HEK293 (cell line): Measurements from ENCODE around the gene LRPPRC.

Source experiments
- CTCF ChIA-PET: fragments of 350-600 bp; formaldehyde crosslinking; extraction: SDS; loops from one replicate; lab custom pipeline; 2021; ENCODE audit warnings: antibody characterized with exemption; lab: Yijun Ruan, JAX
- POLR2A ChIA-PET: fragments of 300-600 bp; formaldehyde crosslinking; extraction: SDS; loops from one replicate; lab custom pipeline; 2020; ENCODE audit warnings: antibody characterized with exemption, inconsistent platforms; lab: Yijun Ruan, JAX
- H3K27ac ChIP-seq: fragments of 200-500 bp; sonication (Bioruptor generic); 2 replicates; pipeline ENCODE4 v1.5.1; 2014; ENCODE audit warnings: low read depth, low read length, control low read depth, inconsistent platforms; ENCODE audit errors: extremely low read depth
- H3K36me3 ChIP-seq, 2 experiments: fragments of 200-500 bp in 1 of 2; sonication (Bioruptor generic) in 1 of 2; 1 replicate in 1 of 2; 2 replicates in 1 of 2; pipeline ENCODE4 v1.5.1; 2014 to 2017; ENCODE audit warnings: inconsistent platforms in 2 of 2, low read length in 2 of 2; ENCODE audit not compliant: control insufficient read depth in 2 of 2, insufficient read depth in 1 of 2
- H3K4me1 ChIP-seq: fragments of 200-500 bp; sonication (Bioruptor generic); 2 replicates; pipeline ENCODE4 v1.5.1; 2014; ENCODE audit warnings: mild to moderate bottlenecking, low read length, inconsistent platforms; ENCODE audit not compliant: control insufficient read depth, insufficient read depth
- H3K4me3 ChIP-seq: 2 replicates; pipeline ENCODE4 v1.5.1; 2011; ENCODE audit warnings: low read depth, mild to moderate bottlenecking, control low read depth, low read length, moderate library complexity
- H3K9me3 ChIP-seq: fragments of 200-500 bp; sonication (Bioruptor generic); 2 replicates; pipeline ENCODE4 v1.5.1; 2014; ENCODE audit warnings: low read depth, low read length, inconsistent platforms; ENCODE audit not compliant: control insufficient read depth, insufficient read depth
- KLF17 ChIP-seq: fragments of 450-650 bp; formaldehyde crosslinking; IDR thresholded peaks from 2 replicates; pipeline ENCODE4 v1.5.1; 2016; ENCODE audit warnings: missing biosample characterization, missing genetic modification characterization
- MZF1 ChIP-seq: fragments of 450-650 bp; formaldehyde crosslinking; IDR thresholded peaks from 2 replicates; pipeline ENCODE4 v1.5.1; 2017; ENCODE audit warnings: missing biosample characterization, missing genetic modification characterization, borderline replicate concordance
- PRDM6 ChIP-seq: fragments of 450-650 bp; formaldehyde crosslinking; IDR thresholded peaks from 2 replicates; pipeline ENCODE4 v1.5.1; 2017; ENCODE audit warnings: missing biosample characterization, missing genetic modification characterization
- WT1 ChIP-seq: fragments of 450-650 bp; formaldehyde crosslinking; IDR thresholded peaks from 2 replicates; pipeline ENCODE4 v1.5.1; 2016; ENCODE audit warnings: missing biosample characterization, missing genetic modification characterization
- ZBTB17 ChIP-seq: fragments of 450-650 bp; formaldehyde crosslinking; IDR thresholded peaks from 2 replicates; pipeline ENCODE4 v1.5.1; 2016; ENCODE audit warnings: missing biosample characterization, missing genetic modification characterization
- ZBTB6 ChIP-seq: fragments of 450-650 bp; formaldehyde crosslinking; IDR thresholded peaks from 2 replicates; pipeline ENCODE4 v1.5.1; 2017; ENCODE audit warnings: missing biosample characterization, missing genetic modification characterization
- ZNF132 ChIP-seq: fragments of 450-650 bp; formaldehyde crosslinking; IDR thresholded peaks from 2 replicates; pipeline ENCODE4 v1.5.1; 2017; ENCODE audit warnings: missing biosample characterization, missing genetic modification characterization, borderline replicate concordance
- ZNF148 ChIP-seq: fragments of 450-650 bp; formaldehyde crosslinking; IDR thresholded peaks from 2 replicates; pipeline ENCODE4 v1.5.0; 2017; ENCODE audit warnings: missing biosample characterization, missing genetic modification characterization, borderline replicate concordance
- ZNF202 ChIP-seq: fragments of 450-650 bp; formaldehyde crosslinking; IDR thresholded peaks from 2 replicates; pipeline ENCODE4 v1.5.1; 2016; ENCODE audit warnings: missing biosample characterization, missing genetic modification characterization, borderline replicate concordance
- ZNF221 ChIP-seq: fragments of 450-650 bp; formaldehyde crosslinking; IDR thresholded peaks from 2 replicates; pipeline ENCODE4 v1.5.1; 2017; ENCODE audit warnings: missing biosample characterization, missing genetic modification characterization, borderline replicate concordance
- ZNF23 ChIP-seq: fragments of 450-650 bp; formaldehyde crosslinking; IDR thresholded peaks from 2 replicates; pipeline ENCODE4 v1.5.1; 2016; ENCODE audit warnings: missing biosample characterization, missing genetic modification characterization, borderline replicate concordance
- ZNF239 ChIP-seq: fragments of 450-650 bp; formaldehyde crosslinking; IDR thresholded peaks from 2 replicates; pipeline ENCODE4 v1.5.1; 2016; ENCODE audit warnings: missing biosample characterization, missing genetic modification characterization
- ZNF350 ChIP-seq: fragments of 450-650 bp; formaldehyde crosslinking; IDR thresholded peaks from 2 replicates; pipeline ENCODE4 v1.5.0; 2017; ENCODE audit warnings: missing biosample characterization, mild to moderate bottlenecking, missing genetic modification characterization
- ZNF394 ChIP-seq: fragments of 450-650 bp; formaldehyde crosslinking; IDR thresholded peaks from 2 replicates; pipeline ENCODE4 v1.5.1; 2016; ENCODE audit warnings: missing biosample characterization, missing genetic modification characterization, mild to moderate bottlenecking, moderate library complexity, borderline replicate concordance
- ZNF473 ChIP-seq: fragments of 450-650 bp; formaldehyde crosslinking; IDR thresholded peaks from 2 replicates; pipeline ENCODE4 v1.5.1; 2017; ENCODE audit warnings: missing biosample characterization, missing genetic modification characterization
- ZNF501 ChIP-seq: fragments of 450-650 bp; formaldehyde crosslinking; IDR thresholded peaks from 2 replicates; pipeline ENCODE4 v1.5.1; 2016; ENCODE audit warnings: missing biosample characterization, missing genetic modification characterization
- ZNF521 ChIP-seq: fragments of 450-650 bp; formaldehyde crosslinking; IDR thresholded peaks from 2 replicates; pipeline ENCODE4 v1.5.1; 2017; ENCODE audit warnings: missing biosample characterization, mild to moderate bottlenecking, missing genetic modification characterization
- ZNF549 ChIP-seq: fragments of 450-650 bp; IDR thresholded peaks from 2 replicates; pipeline ENCODE4 v1.5.1; 2018; ENCODE audit warnings: missing biosample characterization, missing genetic modification characterization, mild to moderate bottlenecking, inconsistent platforms, moderate library complexity
- ZNF555 ChIP-seq: fragments of 450-650 bp; formaldehyde crosslinking; conservative IDR thresholded peaks from 2 replicates; pipeline ENCODE4 v1.5.1; 2017; ENCODE audit warnings: missing biosample characterization, mild to moderate bottlenecking, missing genetic modification characterization, inconsistent platforms
- ZNF580 ChIP-seq: fragments of 450-650 bp; formaldehyde crosslinking; IDR thresholded peaks from 2 replicates; pipeline ENCODE4 v1.5.1; 2016; ENCODE audit warnings: missing biosample characterization, missing genetic modification characterization
- ZNF658 ChIP-seq: fragments of 450-650 bp; formaldehyde crosslinking; IDR thresholded peaks from 2 replicates; pipeline ENCODE4; 2016; ENCODE audit warnings: missing biosample characterization, missing genetic modification characterization
- ZNF660 ChIP-seq: fragments of 450-650 bp; IDR thresholded peaks from 2 replicates; pipeline ENCODE4 v1.5.1; 2018; ENCODE audit warnings: missing biosample characterization, mild to moderate bottlenecking, missing genetic modification characterization
- ZNF768 ChIP-seq: fragments of 450-650 bp; formaldehyde crosslinking; IDR thresholded peaks from 2 replicates; pipeline ENCODE4 v1.5.1; 2018; ENCODE audit warnings: missing biosample characterization, mild to moderate bottlenecking, missing genetic modification characterization
- ZNF830 ChIP-seq: fragments of 450-650 bp; IDR thresholded peaks from 2 replicates; pipeline ENCODE4 v1.5.0; 2018; ENCODE audit warnings: missing biosample characterization, missing genetic modification characterization, low read depth, mild to moderate bottlenecking, moderate library complexity
- ZNF837 ChIP-seq: fragments of 450-650 bp; formaldehyde crosslinking; IDR thresholded peaks from 2 replicates; pipeline ENCODE4 v1.5.1; 2016; ENCODE audit warnings: missing biosample characterization, missing genetic modification characterization
- ZSCAN23 ChIP-seq: fragments of 450-650 bp; formaldehyde crosslinking; IDR thresholded peaks from 2 replicates; pipeline ENCODE4 v1.5.1; 2016; ENCODE audit warnings: missing biosample characterization, missing genetic modification characterization

LRPPRC gene

DNA sequence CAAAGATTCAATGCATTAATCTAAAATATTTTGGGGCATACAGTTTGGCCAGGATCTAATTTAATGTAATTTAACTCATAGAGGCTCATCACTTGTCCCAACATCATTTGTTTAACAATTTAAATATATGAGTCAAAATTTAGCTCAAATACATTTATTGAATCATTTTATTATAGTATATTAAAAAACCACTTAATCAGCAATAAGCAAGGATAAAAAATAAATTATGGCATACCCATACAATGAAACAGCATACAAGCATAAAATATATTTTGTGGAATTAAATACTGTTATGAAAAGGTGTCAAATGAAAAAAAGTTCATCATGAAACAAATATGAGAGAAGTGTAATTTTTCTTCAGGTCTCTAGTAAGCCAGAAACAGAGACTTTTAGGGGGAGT, 34.9 kb downstream of the LRPPRC start:
- CTCF ChIA-PET, result no interaction called here
- POLR2A ChIA-PET, result no interaction called here
- Histone ChIP-seq H3K36me3 (peaks cover 71 to 91% of the 10 kb centered on the region in 2 experiments), H3K4me1 (no peaks in the 10 kb centered on the region), H3K27ac (no peak overlapping the region), H3K9me3 (no peaks in the 10 kb centered on the region), H3K4me3 (no peak overlapping the region)
- TF ChIP-seq ZNF768 (tag by site-specific recombination), result no peak
- no peak for TF ChIP-seq ZNF23 (tag by site-specific recombination)
- no peak for TF ChIP-seq ZNF148
- TF ChIP-seq ZNF132 (tag by site-specific recombination), result no peak
- TF ChIP-seq ZNF580, result no peak
- TF ChIP-seq ZNF239, result no peak
- TF ChIP-seq KLF17, result no peak
- TF ChIP-seq ZNF501 (tag by site-specific recombination), result no peak

DNA sequence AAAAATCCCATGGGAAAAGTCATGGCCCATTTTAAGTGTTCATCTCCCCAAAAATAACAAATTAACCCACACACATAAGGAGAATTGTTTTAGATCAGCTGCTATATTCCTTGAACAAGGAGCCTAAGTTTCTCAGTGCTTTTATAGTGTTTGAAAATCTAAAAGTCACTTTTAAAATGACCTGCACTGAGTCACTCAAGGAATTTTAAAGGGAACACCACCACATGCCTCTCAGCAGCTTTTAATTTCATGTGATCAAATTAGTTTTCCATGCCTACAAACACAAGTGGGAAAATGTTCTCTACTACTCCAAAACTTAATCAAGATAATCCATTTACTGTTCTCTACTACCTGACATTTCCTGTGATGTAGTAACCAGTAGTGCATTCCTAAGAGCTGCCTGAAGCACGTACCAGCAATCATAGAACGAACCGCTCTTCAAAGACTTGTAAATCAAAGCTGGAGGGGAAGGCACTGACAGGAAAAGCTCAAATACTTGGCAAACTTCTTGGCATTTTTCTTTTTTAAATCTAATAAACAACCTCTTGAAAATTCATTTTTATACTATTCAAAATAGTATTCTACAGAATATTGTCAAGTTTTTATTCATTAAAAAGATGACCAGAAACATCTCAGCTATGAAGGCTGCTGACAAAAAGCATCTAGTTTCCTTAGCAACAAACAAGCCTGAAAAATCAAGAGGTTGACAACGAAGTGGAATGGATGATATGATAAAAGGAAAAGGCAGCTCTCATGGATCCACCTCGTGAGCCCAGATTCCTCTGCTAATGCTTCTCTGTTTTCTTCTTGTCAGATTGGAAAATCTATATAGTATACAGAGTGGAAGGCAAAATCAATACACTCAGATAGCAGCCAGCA, 37.2 kb downstream of the LRPPRC start:
- Histone ChIP-seq H3K36me3 (peaks cover 75 to 97% of the 10 kb centered on the region in 2 experiments), H3K27ac (no peak overlapping the region), H3K4me1 (no peaks in the 10 kb centered on the region), H3K9me3 (no peaks in the 10 kb centered on the region), H3K4me3 (no peak overlapping the region)
- TF ChIP-seq ZSCAN23, result no peak
- no peak for TF ChIP-seq ZNF837 (tag by site-specific recombination)
- no peak for TF ChIP-seq ZNF350
- TF ChIP-seq ZNF521 (tag by site-specific recombination), result no peak
- TF ChIP-seq WT1 (tag by site-specific recombination), result no peak
- TF ChIP-seq ZNF394 (tag by site-specific recombination), result no peak
- TF ChIP-seq ZBTB6, result no peak
- TF ChIP-seq ZNF202, result no peak
- TF ChIP-seq ZBTB17 (tag by site-specific recombination), result no peak
- TF ChIP-seq ZNF660 (tag by site-specific recombination), result no peak
- TF ChIP-seq ZNF830, result no peak
- no peak for TF ChIP-seq ZNF221
- no peak for TF ChIP-seq MZF1
- TF ChIP-seq ZNF658 (tag by site-specific recombination), result no peak
- no peak for TF ChIP-seq ZNF473 (tag by site-specific recombination)
- TF ChIP-seq ZNF555, result no peak
- TF ChIP-seq ZNF549, result no peak
- no peak for TF ChIP-seq PRDM6 (tag by site-specific recombination)
- CTCF ChIA-PET, result interaction anchor here (0.6 to 1.2 kb wide), 2 partner anchors 27 to 29 kb away, joined by 4 read pairs; no protein-coding TSS in a partner anchor
- POLR2A ChIA-PET, result no interaction called here
